Thoracic aorta (tissue), 2 donors: ENCODE data around the gene SCGN. TPM values are rescaled to one million over a fixed set of nuclear protein-coding genes. Genes with fewer than 3 reads are reported as not detected.

ENCODE experiments used
- ATAC-seq: fragments of 150-250 bp; one replicate; pipeline ENCODE4 v1.8.0; 2017; ENCODE audit warnings: low read depth; ENCODE audit not compliant: insufficient number of reproducible peaks, low FRiP score
- DNase-seq: peaks from one replicate; pipeline ENCODE4 v3.0.0-alpha.2; 2020; ENCODE audit warnings: low spot score
- H3K27ac ChIP-seq, 2 donors: fragments of 200-600 bp; sonication (generic); 1 replicate in 1 of 2; 2 replicates in 1 of 2; pipeline ENCODE4 v1.5.1; 2016; ENCODE audit warnings: mild to moderate bottlenecking in 2 of 2, moderate library complexity in 2 of 2
- H3K27me3 ChIP-seq: fragments of 200-600 bp; sonication (generic); replicated peaks from 2 replicates; pipeline ENCODE4 v1.6.0; 2016; ENCODE audit warnings: mild to moderate bottlenecking; ENCODE audit not compliant: insufficient read depth
- H3K36me3 ChIP-seq: fragments of 200-600 bp; sonication (generic); one replicate; pipeline ENCODE4 v1.5.1; 2016
- H3K4me1 ChIP-seq, 2 donors: fragments of 200-600 bp; sonication (generic); 1 replicate in 1 of 2; 2 replicates in 1 of 2; pipeline versions ENCODE4 v1.5.1 to v1.6.0; 2016; ENCODE audit warnings: low read depth in 2 of 2, mild to moderate bottlenecking in 1 of 2; ENCODE audit not compliant: control insufficient read depth in 1 of 2
- H3K4me3 ChIP-seq: fragments of 200-600 bp; sonication (generic); 2 replicates; pipeline ENCODE4 v1.5.1; 2016; ENCODE audit warnings: mild to moderate bottlenecking
- H3K9me3 ChIP-seq: fragments of 200-600 bp; sonication (generic); 2 replicates; pipeline ENCODE4 v1.5.1; 2016
- total RNA-seq, 2 donors: library from RNA; depleted of rRNA; stranded (reverse); fragments of >200 nt; gene quantifications; one replicate each; pipeline versions ENCODE4 v1.1.0 to v1.2.3, GENCODE V29; 2016
- TF ChIP-seq, protein P1 (sequence below): fragments of 200-600 bp; sonication (generic); IDR thresholded peaks from one replicate; pipeline ENCODE4 v1.5.1; 2019; ENCODE audit warnings: antibody characterized with exemption

The SCGN gene
- total RNA-seq, 2 donors from 2014 or later, result 1.4 to 4.5 TPM

DNA sequence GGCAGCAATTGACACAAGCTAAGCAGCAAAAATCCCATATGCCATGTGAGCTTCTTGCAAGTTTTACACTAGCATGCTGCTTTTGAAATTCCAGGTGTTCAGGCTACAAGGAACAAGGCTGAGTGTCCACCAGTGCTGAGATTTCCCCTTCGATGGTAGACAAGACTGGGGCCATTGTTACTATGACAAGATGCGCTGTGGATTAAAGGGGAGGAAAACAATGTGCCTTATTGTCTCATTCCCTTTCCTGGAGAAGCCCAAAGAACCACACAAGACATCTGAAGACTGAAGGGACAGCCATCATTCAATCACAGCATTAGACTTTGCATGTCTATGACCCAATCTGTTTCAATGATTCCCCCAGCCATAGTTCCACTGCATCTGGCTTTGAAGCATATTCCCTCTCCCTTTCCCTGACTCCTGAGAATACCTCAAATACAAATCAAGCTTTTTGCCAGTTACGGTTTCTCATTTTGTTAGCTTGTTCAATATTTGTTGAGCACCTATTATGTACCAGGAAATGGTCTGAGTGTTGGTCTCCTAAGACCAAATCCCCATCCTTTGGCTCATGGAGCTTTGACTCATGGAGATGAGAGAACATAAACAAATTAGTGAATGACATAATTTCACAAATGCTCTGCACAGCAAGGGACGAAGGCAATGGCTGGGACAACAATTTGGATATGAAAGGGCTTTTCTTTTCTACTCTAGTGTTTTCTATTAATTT is 23.4 kb upstream of the SCGN start:
- Histone ChIP-seq H3K27ac (no peak overlapping the region), H3K9me3 (no peaks in the 10 kb centered on the region), H3K4me3 (no peak overlapping the region), H3K36me3 (no peaks in the 10 kb centered on the region), H3K4me1 (no peaks in the 10 kb centered on the region), H3K27me3 (no peaks in the 10 kb centered on the region)
- TF ChIP-seq, protein P1, sequence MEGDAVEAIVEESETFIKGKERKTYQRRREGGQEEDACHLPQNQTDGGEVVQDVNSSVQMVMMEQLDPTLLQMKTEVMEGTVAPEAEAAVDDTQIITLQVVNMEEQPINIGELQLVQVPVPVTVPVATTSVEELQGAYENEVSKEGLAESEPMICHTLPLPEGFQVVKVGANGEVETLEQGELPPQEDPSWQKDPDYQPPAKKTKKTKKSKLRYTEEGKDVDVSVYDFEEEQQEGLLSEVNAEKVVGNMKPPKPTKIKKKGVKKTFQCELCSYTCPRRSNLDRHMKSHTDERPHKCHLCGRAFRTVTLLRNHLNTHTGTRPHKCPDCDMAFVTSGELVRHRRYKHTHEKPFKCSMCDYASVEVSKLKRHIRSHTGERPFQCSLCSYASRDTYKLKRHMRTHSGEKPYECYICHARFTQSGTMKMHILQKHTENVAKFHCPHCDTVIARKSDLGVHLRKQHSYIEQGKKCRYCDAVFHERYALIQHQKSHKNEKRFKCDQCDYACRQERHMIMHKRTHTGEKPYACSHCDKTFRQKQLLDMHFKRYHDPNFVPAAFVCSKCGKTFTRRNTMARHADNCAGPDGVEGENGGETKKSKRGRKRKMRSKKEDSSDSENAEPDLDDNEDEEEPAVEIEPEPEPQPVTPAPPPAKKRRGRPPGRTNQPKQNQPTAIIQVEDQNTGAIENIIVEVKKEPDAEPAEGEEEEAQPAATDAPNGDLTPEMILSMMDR, result no peak
- ATAC-seq, result no peak
- DNase-seq, result no peak

DNA sequence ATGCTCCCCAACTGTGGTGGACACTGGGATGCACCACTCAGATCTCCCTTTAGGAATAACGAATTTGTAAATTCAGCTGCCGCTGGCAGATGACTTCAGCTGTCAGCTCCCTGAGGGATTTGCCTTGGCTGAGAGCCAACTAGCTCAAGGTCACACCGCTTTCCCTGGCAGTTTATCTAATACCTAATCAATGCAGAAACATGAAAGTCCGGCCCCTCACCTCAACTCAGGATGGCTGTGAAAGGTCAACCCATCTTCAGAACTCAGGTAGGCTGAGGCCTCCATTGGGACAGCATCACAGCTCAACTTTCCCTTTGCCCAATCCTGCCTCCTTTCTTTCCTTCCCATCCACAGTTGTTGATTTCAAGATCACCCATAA is 22.8 kb upstream of the SCGN start:
- Histone ChIP-seq H3K27ac (no peak overlapping the region), H3K27me3 (no peaks in the 10 kb centered on the region), H3K4me3 (no peak overlapping the region), H3K4me1 (no peaks in the 10 kb centered on the region), H3K9me3 (no peaks in the 10 kb centered on the region), H3K36me3 (no peaks in the 10 kb centered on the region)
- TF ChIP-seq, protein P1, result no peak
- no peak for ATAC-seq
- no peak for DNase-seq

DNA sequence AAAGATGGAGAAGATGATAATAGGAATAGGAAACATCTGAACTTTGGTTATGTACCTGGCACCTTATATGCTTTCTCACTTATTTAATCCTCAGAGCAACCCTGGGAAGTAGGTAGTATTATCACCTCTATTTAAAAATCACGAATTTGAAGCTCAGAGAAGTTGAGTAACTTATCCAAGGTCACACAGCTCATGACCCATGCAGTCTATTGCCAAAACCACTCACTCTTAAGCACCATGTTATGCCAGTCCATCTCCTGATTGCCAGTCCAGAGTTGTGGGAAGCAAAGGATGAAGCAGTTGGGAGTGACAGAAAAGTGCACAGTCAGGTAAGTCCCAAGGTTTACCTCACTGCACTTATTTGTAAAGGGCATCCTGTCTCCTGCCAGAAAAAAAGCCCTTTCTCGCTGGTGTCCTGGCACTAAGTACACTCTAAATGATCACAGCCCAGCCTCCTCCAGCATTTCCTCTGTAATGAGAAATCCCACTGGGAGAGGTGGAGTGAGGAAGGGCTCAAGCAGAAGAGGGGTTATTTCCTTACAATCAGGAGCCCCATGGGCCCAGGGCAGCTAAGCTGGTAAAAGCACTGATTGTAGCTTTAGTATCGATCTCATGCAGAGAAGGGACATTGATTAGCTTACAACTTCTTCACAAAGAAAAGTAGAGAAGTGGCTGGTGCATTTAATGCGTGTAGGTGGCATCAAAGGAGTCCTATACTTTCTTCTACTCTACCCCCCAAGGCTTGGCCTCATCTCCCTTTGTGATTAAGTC is 21.3 kb upstream of the SCGN start:
- H3K27ac ChIP-seq, result no peak overlapping the region
- no peaks in the 10 kb centered on the region for H3K4me1 ChIP-seq
- H3K36me3 ChIP-seq, result no peaks in the 10 kb centered on the region
- no peaks in the 10 kb centered on the region for H3K9me3 ChIP-seq
- ATAC-seq (no peak), DNase-seq (no peak)
- TF ChIP-seq, protein P1, result no peak
- no peak overlapping the region for H3K4me3 ChIP-seq
- H3K27me3 ChIP-seq, result no peaks in the 10 kb centered on the region

DNA sequence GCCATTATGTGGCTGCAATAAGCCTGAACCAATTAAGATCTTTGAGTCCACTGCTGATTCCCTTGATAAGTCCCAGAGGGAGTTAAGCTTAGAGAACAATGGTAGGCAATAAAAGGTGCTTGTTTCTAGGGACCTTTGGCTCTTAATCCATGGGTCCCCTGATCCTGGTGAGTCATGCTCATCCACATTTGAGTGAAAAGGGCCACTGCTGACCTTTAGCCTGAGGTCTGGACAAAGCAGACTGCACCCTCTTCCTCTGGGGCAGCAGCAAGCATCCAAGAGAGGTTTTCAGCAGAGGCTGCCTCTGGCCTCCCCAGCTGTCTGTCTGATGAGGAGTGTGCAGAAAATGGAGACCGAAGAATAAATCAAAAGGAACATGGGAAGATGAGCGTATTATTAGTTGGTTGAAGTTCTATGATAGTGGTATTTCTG is 16.1 kb upstream of the SCGN start:
- TF ChIP-seq, protein P1, result no peak
- ATAC-seq, result no peak
- Histone ChIP-seq H3K27me3 (no peaks in the 10 kb centered on the region), H3K4me1 (no peaks in the 10 kb centered on the region), H3K9me3 (no peaks in the 10 kb centered on the region), H3K27ac (no peak overlapping the region), H3K36me3 (no peaks in the 10 kb centered on the region), H3K4me3 (no peak overlapping the region)
- no peak for DNase-seq

DNA sequence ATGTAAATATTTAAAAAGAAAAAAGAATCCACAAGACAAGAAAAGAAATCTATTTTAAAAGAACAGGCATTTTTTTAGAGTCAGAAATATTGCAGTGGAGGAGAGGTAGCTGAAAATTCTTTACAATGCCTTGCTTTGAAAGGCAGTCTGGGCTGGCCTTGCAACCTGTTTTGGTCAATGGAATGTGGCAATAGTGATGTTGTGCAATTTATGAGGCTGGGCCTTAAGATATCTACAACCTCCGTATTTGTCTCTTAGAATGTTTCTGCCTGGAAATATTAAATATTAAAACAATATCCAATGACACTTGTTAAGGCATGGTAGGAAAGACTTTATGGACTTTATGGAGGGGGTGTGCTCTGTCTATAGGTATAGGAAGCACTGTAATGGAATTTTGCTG is 14.8 kb upstream of the SCGN start:
- Histone ChIP-seq H3K4me3 (no peak overlapping the region), H3K9me3 (no peaks in the 10 kb centered on the region), H3K4me1 (no peaks in the 10 kb centered on the region), H3K27ac (no peak overlapping the region), H3K27me3 (no peaks in the 10 kb centered on the region), H3K36me3 (no peaks in the 10 kb centered on the region)
- ATAC-seq (no peak), DNase-seq (no peak)
- TF ChIP-seq, protein P1, result no peak
